Stimulated activated CD4-positive, alpha-beta T cell treated with anti-CD3 and anti-CD28 coated beads, Interleukin-4, amount 100 ng/mL, for 24 hours (primary cell): Measurements from ENCODE around the gene APOBEC3C.
"Not testable (repeated sequence)": the region's sequence is repeated elsewhere in the genome, so short reads cannot be mapped to it uniquely, and the experiment has no call there.

Source experiments
- DNase-seq: peaks from one replicate; pipeline ENCODE4 v3.0.0-alpha.2; 2020

The APOBEC3C gene

GRCh38 chr22:39066442-39067276 lies 52.6 kb downstream of the APOBEC3C start:
- not testable (repeated sequence) for DNase-seq

DNA sequence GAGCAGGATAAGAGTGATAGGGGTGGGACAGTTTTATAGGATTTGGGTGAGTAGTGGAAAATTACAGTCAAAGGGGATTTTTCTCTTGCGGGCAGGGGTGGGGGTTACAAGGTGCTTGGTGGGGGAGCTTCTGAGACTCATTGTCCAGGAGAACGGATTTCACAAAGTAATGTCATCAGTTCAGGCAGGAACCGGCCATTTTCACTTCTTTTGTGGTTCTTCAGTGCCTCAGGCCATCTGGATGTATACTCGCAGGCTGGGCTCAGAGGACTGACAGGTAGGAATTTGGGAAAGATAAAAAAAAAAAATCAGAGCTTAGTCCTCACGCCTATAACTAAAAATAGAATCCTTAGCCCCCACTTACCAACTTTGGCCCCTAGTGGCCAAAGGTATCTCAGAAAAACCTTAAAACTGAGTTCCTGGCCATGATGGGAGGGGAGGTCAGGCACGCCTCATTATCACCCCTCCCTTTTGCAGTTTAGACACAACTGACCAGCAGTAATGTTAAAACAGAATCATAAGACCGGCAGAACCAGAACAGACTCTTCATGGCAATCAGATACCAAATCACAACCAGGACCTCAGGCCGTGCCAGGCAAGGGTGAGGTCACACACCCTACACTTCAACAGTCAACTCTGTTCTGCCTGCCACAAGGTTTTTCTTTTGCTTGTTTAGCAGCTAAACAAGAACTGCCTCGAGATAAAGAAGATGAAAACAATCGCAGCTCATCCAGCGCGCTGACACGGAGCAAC lies 54.2 kb downstream of the APOBEC3C start:
- DNase-seq, result no peak
